ENCODE results near the gene DOHH.

Gene DOHH

DNA sequence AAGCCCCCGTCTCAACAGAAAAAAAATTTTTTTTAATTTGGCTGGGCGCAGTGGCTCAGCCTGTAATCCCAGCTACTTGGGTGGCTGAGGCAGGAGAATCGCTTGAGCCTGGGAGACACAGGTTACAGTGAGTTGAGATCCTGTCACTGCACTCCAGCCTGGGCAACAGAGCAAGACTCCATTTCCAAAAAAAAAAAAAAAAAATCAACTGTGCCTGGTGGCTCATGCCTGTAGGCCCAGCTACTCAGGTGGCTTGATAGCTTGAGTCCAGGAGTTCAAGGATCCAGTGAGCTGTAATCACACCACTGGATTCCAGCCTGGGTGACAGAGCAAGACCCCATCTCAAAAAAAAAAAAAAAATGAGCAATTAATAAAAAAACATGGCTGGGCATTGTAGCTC is 1.3 kb upstream of the DOHH start:
- DNase-seq (ENCODE audit: low read depth) = no peak

DNA sequence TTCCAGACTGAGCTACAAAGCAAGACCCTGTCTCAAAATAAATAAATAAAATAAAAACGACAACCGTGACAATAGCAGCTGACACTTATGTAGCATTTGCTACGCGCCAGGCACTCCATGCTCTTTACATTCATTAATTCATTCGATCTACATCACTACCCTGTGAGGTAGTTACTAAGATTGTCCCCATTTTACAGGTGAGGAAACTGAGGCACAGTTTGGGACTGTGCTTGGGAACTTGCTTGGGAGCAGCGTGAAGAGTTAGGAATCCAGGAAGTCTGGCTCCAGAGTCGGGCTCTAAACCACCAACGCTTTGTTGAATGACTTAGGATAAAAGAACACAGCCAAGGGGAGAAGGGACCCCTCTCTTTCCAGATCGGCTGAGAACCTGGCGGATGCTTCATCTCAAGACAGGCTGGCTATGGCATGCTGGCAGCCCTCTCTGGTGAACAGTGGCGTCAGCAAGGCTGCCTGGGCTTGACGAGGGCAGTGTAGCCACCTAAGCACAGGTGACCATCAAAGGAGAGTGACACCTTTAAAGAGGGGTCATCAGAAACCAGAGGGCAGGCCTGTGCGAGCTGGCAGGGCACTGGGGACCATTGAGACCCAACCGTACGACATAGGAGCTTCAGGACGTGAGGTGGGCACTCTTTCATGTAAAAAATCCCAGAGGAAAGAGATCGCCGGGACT is 591 bp downstream of the DOHH start:
- no peak for DNase-seq (ENCODE audit: low read depth)

DNA sequence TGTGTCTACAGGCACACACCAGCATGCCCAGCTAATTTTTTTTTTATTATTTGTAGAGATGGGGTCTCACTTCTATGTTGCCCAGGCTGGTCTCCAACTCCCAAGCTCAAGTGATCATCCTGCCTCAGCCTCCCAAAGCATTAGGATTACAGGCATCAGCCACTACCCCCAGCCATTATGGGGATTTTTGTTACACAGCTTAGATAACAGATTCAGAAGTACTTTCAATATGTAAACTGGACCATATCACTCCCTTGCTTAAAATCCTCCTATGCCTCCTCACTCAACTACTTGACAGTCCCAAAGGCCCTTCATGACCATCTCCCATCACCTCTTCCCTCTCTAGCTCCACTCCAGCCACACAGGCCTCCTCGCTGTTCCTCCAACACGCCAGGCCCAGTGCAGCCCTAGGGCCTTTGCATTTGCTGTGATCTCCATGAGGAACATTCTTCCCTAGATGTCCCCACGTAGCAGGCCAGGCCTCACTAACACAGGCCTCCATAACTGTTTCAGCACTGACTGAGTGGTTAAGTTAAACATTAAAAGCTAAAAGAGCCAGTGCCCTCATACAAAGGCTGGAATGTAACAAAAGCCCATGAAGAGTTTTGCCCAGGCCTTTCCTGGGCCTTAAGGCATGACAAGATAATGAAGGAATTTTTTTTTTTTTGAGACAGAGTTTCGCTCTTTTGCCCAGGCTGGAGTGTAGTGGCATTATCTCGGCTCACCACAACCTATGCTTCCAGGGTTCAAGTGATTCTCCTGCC is 2.5 kb downstream of the DOHH start:
- no peak for DNase-seq (ENCODE audit: low read depth)

DNA sequence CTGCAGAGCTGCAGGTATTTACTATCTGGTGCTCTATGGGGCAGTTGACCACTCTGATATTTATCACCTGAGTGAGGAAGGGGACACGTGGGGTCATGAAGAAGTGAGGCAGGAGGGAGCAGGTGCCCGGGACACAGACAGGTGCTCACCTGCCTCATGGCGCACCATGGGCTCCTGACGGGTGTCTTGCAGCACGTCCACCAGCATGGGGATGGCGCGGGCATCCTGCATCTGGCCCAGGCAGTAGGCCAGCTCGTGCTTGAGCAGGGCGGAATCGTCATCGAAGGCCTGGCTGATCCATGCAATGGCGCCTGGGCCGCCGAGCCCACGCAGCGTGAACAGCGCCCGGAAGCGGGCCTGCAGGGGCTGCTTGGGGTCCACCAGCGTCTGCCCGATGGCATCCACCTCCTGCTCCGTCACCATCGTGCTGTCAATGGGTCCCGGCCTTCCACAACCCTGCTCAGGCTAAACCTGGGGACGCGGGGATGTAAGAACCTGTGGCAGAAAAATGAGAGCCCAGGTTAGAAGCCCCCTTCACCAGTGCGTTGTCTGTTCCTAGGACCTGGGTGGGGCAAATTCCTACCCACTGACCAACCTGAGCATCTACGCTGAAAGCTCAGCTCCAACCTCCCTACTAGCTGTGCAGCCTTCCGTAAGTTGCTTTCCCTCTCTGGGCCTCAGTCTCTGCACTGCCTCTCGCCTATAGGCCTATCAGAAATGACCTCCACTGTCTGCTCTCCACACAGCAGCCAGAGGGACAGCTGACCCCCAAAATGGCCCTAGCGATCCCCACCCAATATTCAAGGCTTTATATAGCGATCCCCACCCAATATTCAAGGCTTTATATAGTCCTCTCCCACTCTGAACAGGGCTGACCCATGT is 3.8 kb downstream of the DOHH start:
- DNase-seq (ENCODE audit: low read depth) = no peak

DNA sequence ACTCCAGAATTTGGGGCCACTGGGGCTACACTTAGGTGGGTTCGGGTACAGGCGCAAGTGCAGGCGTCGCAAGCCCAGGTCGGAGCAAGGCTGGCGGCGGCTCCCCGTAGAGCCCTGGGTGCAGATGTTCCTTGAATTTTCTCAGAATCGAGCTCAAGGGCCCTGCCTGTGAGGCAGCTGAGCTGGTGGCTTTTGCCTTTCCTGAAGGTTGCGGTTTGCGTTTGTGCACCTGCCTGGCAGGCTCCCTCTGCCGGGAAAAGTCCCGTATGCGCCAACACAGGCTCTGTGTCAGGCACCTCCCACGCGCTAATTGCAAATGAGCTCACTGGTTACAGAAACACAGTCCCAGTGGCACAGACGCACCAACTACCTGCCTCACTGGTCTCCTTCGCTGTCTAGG is 5.9 kb downstream of the DOHH start:
- DNase-seq (ENCODE audit: low read depth) = no peak

DNA sequence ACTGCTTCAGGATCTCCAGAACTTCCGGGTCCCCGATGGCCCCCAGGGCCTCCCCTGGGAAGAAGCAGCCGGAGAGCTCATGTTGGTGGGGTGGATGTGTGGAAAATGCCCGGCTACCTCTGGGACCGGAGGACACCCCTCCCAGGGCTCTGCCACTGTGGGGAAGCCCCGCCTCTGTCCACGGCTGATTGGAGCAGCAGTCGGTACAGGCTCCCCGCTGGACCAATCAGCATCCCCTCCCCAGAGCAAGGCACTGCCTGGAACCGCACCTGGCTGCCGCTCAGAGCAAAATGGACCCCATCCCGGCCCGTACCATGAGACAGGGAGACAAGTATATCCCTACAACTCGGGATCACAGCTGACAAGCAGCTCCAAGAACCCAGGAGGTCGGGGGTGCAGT is 6.4 kb downstream of the DOHH start:
- no peak for DNase-seq (ENCODE audit: low read depth)

DNA sequence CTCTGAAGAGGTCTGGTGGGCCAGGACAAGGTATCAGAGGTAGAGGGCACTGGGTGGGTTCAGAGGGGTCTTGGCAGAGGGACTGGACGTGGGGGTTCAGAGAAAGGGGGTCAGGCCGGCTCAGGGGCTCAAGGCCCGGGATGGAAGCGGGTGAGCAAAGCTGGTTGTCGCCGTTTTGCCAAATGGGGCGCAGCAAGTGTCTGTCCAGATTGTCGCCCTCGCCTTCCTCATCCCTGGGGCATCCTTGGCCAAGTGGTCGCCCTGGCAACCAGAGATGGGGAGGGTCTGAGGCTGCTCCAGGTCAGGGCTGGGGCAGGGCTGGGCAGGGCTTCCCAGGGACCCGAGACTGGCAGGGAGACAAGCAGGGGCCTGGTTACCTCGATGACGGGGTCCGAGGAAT is 6.8 kb downstream of the DOHH start:
- DNase-seq (ENCODE audit: low read depth) = no peak

DNA sequence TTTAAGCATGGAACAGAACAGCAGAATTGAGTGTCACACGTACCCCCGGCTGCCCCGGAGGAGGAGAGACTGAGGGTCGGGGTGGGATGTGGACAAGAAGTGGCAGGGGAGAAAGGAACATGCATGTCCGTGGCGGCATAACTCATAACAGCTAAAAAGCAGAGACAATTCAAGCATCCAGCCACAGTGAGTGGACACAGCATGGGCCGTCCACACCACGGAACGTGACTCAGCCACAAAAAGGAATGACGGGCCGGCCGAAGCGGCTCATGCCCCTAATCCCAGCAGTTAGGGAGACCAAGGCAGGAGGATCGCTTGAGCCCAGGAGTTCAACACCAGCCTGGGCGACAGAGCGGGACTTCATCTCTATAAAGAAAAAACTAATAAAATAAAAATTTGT is 7.6 kb downstream of the DOHH start:
- no peak for DNase-seq (ENCODE audit: low read depth)

DNA sequence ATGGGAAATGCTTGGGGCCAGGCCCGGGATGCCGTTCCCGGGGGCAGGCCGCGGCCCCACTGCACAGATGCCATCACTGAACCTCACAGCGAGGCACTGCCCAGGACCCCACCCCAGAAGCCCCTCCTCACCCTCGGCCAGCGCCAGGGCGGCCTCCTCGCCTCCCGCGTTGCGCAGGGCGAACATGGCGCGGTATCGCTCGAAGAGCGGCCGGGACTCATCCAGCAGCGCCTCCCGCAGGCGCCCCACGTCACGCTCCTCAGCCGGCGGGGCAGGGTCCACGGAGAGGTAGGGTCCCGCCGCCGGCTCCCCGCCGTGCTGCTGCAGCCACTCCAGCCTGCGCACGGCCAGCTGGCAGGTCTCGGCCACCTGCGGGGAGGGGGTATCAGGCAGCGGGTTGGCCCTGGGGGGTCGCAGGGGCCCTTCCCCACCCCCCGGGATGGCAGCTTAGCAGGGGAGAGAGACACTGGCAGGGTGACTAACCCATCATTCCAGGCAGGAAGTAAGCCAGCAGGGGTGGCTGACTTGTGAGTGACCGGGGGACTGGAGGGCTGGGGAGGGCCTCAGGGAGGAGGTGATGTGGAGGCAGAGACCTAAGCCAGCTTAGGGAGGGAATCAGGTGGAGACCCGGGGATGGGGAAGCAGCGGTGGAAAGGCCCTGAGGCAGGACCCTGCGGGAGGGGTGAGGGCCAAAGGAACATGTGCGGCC is 8.2 kb downstream of the DOHH start:
- DNase-seq (ENCODE audit: low read depth) = no peak

DNA sequence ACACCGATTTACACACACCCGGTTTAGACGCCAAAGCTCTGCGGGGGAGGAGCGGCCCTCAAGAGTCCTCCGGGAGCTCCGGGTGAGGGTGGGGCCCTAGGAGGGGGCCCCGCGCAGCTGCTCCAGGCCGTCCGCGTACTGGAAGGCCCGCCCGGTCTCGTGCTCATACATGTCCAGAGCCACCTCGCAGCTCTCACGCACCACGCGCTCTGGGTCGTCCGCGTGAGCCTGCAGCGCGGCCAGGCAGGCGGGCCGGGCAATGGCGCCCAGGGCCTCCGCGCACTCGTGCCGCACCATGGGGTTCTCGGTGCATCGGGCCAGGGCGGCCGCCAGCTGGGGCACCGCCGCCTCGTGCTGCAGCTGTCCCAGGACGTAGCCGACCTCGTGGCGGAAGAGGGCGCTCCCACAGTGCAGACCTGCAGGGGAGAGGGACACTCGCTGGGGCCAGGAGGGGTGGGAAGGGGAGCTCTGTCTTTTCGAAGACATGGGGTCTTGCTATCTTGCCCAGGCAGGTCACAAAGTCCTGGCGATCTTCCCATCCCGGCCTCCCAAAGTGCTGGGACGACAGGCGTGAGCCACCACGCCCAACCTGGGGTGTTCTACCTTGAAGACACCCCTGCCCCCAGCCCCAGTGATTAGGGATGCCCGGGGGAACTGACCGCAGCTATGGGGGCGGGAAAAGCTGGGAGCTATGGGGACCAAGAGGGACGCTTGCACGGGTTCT is 8.9 kb downstream of the DOHH start:
- DNase-seq (ENCODE audit: low read depth) = no peak

DNA sequence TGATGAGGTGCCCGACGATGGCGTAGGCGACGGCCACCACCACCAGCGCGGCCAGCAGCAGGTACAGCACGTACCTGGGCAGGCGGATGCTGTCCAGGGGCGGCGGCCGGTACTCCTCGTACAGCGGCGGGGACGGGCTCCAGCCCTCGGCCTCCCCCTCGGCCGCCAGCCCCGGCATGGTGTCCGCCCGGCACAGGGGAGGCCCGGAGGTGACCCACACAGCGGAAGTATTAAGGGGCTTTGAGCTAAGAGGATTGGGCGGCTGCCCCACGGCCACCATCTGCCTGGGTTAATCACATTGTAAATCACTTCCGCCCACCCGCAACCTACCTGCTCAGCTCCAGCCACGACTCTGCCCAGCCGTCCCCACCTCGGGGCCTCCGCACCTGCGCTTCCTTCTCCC is 17.2 kb downstream of the DOHH start, which contains the start of gene SMIM44:
TSS of gene SMIM44 (minus strand) at position 216 of the 403 bp plus-strand sequence. CDS start at position 178, 38 bp downstream.
- no peak for DNase-seq (ENCODE audit: low read depth)

DNA sequence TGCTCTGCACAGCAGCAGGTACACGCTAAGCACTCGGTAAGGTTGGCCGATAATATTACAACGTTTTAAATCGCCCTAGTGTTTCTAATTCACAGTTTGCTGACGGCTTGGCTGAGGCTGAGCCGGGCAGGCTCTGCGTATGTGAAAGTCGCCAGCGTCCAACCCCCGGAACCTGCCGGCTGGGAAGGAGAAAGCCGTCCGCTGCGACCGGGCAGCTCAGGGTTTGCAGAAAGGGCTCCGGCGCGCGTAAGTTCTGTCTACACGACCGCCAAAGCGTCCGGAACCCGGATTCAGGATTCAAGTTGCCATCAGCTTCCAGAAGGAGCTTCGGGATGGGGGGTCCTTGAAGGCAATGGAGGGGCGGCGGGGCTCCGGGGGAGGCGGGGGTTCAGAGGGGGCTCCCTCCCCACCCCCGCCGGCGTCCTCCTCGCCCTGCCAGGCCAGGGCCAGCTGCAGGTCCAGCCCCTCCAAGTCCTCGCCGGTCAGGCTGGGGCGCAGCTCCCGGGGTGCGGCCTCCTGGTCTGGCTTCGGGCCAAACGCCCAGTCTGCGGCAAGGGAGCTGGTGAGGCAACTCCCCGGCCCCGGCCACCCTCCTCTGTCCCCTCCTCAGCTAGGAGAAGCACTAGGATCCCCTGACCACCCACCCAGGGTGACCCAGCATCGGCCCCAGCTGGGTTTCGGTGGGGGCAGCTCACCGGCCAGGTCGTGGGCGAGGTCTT is 17.8 kb downstream of the DOHH start:
- no peak for DNase-seq (ENCODE audit: low read depth)

DNA sequence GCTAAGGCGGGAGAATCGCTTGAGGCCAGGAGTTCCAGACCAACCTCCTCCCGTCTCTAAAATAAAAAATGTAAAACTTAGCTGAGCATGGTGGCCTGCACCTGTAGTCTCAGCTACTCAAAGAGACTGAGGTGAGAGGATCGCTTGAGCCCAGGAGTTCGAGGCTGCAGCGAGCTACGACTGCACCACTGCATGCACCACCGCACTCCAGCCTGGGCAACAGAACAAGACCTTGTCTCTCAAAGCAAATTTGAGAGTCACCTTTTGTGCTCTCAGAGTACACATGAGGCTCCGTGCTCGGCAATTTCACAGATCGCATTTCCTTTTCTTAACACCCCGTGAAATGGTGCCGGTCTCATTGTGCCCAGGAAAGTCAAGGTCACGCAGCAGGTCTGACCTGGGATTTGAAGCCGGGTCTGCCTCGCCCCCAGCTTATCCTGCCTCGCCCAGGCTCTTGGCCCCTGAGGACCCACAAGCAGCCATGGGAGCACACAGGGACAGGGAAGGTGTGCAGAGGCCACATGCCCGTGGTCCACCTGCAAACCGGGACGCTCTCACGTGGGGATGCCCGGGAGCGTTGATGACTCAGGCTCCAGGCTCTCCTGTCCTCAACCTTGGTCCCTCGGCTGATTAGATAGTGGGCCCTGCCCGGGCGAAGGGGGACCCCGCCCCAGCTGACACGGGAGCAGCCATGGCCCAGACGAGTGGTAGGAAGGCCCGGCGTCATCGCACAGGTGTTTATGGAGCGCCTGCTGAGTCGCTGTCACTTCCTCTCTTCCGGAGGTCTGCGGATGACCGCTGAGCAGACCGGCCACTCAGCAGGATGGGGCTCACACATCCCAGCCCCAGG is 19.0 kb downstream of the DOHH start:
- DNase-seq (ENCODE audit: low read depth) = no peak

DNA sequence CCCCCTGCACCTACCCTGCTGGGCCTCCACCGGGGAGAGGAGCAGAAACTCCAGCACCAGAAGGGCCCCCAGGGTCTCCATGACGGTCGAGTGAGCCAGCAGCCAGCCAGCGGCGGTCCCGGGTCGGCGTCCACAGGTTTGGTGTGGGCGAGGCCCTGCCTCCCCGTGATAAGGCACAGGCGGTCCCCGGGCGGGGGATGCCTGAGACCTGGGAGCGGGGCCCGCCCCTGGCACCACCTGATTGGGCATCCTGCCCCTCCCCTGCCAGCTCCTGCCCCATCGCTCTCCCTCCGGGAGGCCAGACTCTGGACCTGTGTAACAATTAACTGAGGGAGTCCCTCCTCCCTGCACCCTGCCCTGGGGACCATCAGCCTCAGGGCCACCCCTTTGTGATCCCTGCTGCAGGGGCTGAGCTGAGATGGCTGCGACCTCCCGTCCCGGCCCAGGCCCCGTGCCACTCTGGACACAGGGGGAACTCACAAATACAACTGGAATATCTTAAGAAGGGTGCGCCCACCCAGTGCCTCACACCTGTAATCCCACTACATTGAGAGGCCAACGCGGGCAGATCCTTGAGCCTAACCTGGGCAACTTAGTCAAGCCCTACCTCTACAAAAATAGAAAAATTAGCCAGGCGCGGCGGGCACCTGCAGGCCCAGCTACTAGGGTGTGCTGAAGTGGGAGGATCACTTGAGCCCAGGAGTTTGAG is 19.9 kb downstream of the DOHH start, which contains the start of gene SMIM24:
TSS of gene SMIM24 (minus strand) at position 143 of the 709 bp plus-strand sequence. CDS start at position 81, 62 bp downstream.
- peak; percentile 32 for DNase-seq (ENCODE audit: low read depth)

DNA sequence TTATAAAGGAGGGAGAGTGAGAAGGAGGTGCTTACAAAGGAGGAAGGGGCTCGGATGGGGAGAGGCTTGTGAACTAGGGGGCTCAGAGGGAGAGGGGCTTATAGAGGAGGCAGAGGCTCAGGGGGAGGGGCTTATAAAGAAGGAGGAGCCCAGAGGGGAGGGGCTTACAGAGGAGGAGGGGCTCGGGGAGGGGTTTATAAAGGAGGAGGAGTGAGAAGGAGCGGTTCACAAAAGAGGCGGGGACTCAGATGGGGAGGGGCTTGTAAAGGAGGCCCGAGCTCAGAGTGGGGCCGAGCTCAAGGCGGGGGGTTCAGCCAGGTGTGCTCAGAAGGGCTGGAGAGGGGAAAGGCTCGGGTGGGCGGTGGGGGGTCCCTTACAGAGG is 20.6 kb downstream of the DOHH start:
- peak; percentile 74 for DNase-seq (ENCODE audit: low read depth)

DNA sequence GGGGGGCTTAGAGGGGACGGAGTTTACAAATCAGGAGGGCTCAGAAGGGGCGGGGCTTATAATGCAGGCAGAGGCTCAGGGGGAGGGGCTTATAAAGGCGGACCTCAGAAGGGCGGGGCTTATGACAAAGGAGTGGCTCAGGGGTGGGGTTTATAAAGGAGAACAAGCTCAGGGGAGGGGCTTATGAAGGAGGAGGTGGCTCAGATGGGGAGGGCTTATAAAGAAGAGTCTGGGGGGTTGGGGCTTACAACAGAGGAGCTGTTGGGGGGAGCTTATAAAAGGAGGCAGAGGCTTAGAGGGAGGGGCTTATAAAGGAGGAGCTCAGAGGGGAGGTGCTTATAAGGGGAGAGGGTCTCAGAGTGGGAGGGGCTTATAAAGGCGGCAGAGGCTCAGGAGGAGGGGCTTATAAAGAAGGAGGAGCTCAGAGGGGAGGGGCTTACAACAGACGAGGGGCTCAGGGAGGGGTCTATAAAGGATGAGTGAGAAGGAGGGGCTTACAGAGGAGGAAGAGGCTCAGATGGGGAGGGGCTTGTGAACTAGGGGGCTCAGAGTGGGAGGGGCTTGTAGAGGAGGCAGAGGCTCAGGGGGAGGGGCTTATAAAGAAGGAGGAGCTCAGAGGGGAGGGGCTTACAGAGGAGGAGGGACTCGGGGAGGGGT is 21.2 kb downstream of the DOHH start:
- DNase-seq (ENCODE audit: low read depth) = peak; percentile 94

DNA sequence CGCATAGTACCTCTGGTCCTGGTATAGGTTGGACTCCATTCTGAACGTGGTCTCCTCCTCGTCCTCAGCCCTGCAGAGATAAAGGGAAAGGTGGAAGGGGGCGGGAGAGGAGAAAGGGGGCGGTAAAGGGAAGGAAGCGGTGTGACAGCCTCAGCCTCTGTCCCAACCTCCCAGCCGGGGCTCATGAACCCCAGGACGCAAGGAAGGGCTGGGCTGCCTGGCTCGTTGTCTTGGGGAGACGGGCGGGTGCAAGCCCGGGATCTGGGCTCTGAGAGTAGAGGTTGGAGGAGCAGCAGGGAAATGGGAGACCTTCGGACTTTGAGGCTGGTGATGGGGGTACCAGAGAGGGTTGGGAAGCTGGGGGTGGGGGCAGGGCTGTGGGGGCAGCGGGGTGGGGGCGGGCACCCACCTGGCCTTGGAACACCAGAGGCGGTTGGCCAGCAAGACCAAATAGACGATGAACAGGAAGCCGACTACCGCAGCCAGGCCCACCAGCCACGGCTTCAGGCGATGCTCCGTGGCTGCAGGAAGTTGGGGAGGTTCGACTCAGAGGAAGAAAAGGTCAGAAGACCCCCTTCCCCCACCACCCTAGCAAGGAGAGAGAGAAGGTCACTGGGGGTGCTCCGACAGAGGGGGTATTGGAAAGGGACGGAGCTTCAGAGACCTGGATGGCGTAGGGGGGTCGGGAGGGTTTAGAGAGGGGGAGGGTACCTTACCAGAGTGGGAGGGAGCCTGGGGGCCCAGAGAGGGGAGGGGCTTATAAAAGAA is 21.9 kb downstream of the DOHH start:
- peak; percentile 61 for DNase-seq (ENCODE audit: low read depth)

DNA sequence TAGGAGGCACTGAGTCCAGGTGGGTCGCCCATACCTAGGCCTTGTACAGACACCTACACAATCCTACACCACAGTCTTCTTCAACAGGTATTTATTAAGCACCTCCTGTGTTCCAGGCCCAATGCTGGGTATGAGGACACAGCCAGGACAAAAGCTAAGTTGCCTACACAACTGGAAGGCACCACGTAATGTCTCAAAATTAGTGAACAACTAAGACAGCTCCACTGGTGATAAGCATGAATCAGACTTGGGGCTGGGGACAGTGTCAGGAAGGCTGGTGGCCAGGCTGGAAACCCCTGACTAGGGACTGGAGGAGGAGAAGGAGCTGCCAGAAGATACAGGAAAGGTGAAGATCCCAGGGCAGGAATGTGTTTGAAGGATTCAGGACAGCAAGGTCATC is 22.5 kb downstream of the DOHH start:
- DNase-seq (ENCODE audit: low read depth) = no peak

All from CMK (cell line).